Type B pancreatic cell (in vitro differentiated cells): Measurements from ENCODE around the gene APBB1. TPM values are rescaled to one million over a fixed set of nuclear protein-coding genes. Genes with fewer than 3 reads are reported as not detected.

ENCODE experiments used
- DNase-seq: peaks from one replicate; pipeline ENCODE4 v3.0.0; 2021; ENCODE audit warnings: mixed read lengths; ENCODE audit not compliant: unreplicated experiment; ENCODE audit errors: extremely low spot score
- H3K27ac Mint-ChIP-seq: 2 replicates; pipeline ENCODE4 v1.8.0; 2021; ENCODE audit warnings: mild to moderate bottlenecking, mixed read lengths
- H3K27me3 Mint-ChIP-seq: 2 replicates; pipeline ENCODE4 v1.8.0; 2021; ENCODE audit warnings: mixed read lengths
- H3K36me3 Mint-ChIP-seq: 2 replicates; pipeline ENCODE4 v1.8.0; 2021; ENCODE audit warnings: mixed read lengths
- H3K4me1 Mint-ChIP-seq: one replicate; pipeline ENCODE4 v1.8.0; 2021; ENCODE audit warnings: mixed read lengths; ENCODE audit not compliant: unreplicated experiment
- H3K4me3 Mint-ChIP-seq: 2 replicates; pipeline ENCODE4 v1.8.0; 2021; ENCODE audit warnings: mild to moderate bottlenecking, mixed read lengths
- H3K9me3 Mint-ChIP-seq: 2 replicates; pipeline ENCODE4 v1.8.0; 2021; ENCODE audit warnings: mixed read lengths
- CTCF ChIP-seq: fragments of 200-600 bp; sonication (generic); conservative IDR thresholded peaks from 2 replicates; pipeline ENCODE4 v1.5.0; 2021; ENCODE audit warnings: antibody characterized with exemption, mild to moderate bottlenecking
- total RNA-seq: library from RNA; stranded (reverse); gene quantifications from 2 replicates; pipeline ENCODE4 v1.2.1, GENCODE V29; 2021; ENCODE audit warnings: low replicate concordance

APBB1 gene
- total RNA-seq, 1 donor from 2014 or later = 61.6 TPM

GRCh38 chr11:6442441-6442840 lies 23.5 kb upstream of the APBB1 start:
- Mint-ChIP-seq H3K4me3 (no peak overlapping the region), H3K27me3 (no peaks in the 10 kb centered on the region), H3K27ac (no peak overlapping the region), H3K9me3 (no peaks in the 10 kb centered on the region), H3K36me3 (no peaks in the 10 kb centered on the region), H3K4me1 (no peaks in the 10 kb centered on the region)
- no peak for DNase-seq
- no peak for TF ChIP-seq CTCF

GRCh38 chr11:6440906-6441358 lies 22.0 kb upstream of the APBB1 start, which contains the start of gene HPX:
TSS of gene HPX (minus strand) at chr11:6440987. CDS start at chr11:6440963, 24 bp downstream.
- Mint-ChIP-seq H3K36me3 (no peaks in the 10 kb centered on the region), H3K27ac (no peak within 1 kb of the TSS), H3K27me3 (no peaks in the 10 kb centered on the region), H3K9me3 (no peaks in the 10 kb centered on the region), H3K4me1 (no peaks in the 10 kb centered on the region), H3K4me3 (no peak within 1 kb of the TSS)
- no peak for TF ChIP-seq CTCF
- DNase-seq = no peak

- Mint-ChIP-seq H3K9me3 (no peaks in the 10 kb centered on the region), H3K36me3 (no peaks in the 10 kb centered on the region), H3K27me3 (no peaks in the 10 kb centered on the region), H3K4me3 (no peak overlapping the region), H3K27ac (no peak overlapping the region), H3K4me1 (no peaks in the 10 kb centered on the region)
- no peak for DNase-seq
- peak; percentile 75 for TF ChIP-seq CTCF
Observed at GRCh38 chr11:6438979-6439571, 20.2 kb upstream of the APBB1 start.

GRCh38 chr11:6437993-6438392 lies 19.1 kb upstream of the APBB1 start:
- Mint-ChIP-seq H3K4me3 (no peak overlapping the region), H3K36me3 (no peaks in the 10 kb centered on the region), H3K27ac (no peak overlapping the region), H3K9me3 (no peaks in the 10 kb centered on the region), H3K27me3 (no peaks in the 10 kb centered on the region), H3K4me1 (no peaks in the 10 kb centered on the region)
- DNase-seq = no peak
- no peak for TF ChIP-seq CTCF

GRCh38 chr11:6437423-6437822 lies 18.5 kb upstream of the APBB1 start:
- no peaks in the 10 kb centered on the region for H3K4me1 Mint-ChIP-seq
- H3K36me3 Mint-ChIP-seq = no peaks in the 10 kb centered on the region
- no peak for DNase-seq
- no peaks in the 10 kb centered on the region for H3K27me3 Mint-ChIP-seq
- no peak overlapping the region for H3K4me3 Mint-ChIP-seq
- TF ChIP-seq CTCF = no peak
- H3K9me3 Mint-ChIP-seq = no peaks in the 10 kb centered on the region
- H3K27ac Mint-ChIP-seq = no peak overlapping the region
